Iris pigment epithelial cell (primary cell): ENCODE results near the gene UPK3BL2.
A peak's percentile ranks its signal among the peaks of the same experiment; 100 is the strongest.
"Not testable (repeated sequence)": the region's sequence is repeated elsewhere in the genome, so short reads cannot be mapped to it uniquely, and the experiment has no call there.

ENCODE experiments used
- DNase-seq: peaks from one replicate; pipeline ENCODE4 v3.0.0-alpha.2; 2011; ENCODE audit warnings: low read depth

The UPK3BL2 gene

GRCh38 chr7:102531583-102531982, 11.9 kb downstream of the UPK3BL2 start:
- not testable (repeated sequence) for DNase-seq

- not testable (repeated sequence) for DNase-seq
These were observed 15.4 kb downstream of the UPK3BL2 start for GRCh38 chr7:102527822-102528793.

GRCh38 chr7:102527182-102527581, 16.3 kb downstream of the UPK3BL2 start:
- DNase-seq: not testable (repeated sequence)

GRCh38 chr7:102524803-102525202, 18.7 kb downstream of the UPK3BL2 start:
- DNase-seq: not testable (repeated sequence)

GRCh38 chr7:102520797-102521196, 22.7 kb downstream of the UPK3BL2 start:
- DNase-seq: not testable (repeated sequence)

GRCh38 chr7:102517550-102518147, 25.8 kb downstream of the UPK3BL2 start, which contains the start of gene RASA4B:
Gene RASA4B (minus strand): TSS chr7:102517777. CDS start chr7:102517710, 67 bp downstream.
- not testable (repeated sequence) for DNase-seq

GRCh38 chr7:102516951-102517350, 26.5 kb downstream of the UPK3BL2 start:
- DNase-seq: not testable (repeated sequence)

GRCh38 chr7:102515889-102516288, 27.6 kb downstream of the UPK3BL2 start:
- DNase-seq: not testable (repeated sequence)

- not testable (repeated sequence) for DNase-seq
These were observed 28.4 kb downstream of the UPK3BL2 start for GRCh38 chr7:102514881-102515721.

GRCh38 chr7:102512642-102513221, 30.8 kb downstream of the UPK3BL2 start:
- peak; percentile 49 for DNase-seq

- not testable (repeated sequence) for DNase-seq
These were observed 31.5 kb downstream of the UPK3BL2 start for GRCh38 chr7:102511860-102512522.

GRCh38 chr7:102510575-102510974, 32.9 kb downstream of the UPK3BL2 start:
- DNase-seq: not testable (repeated sequence)

- not testable (repeated sequence) for DNase-seq
These were observed 35.9 kb downstream of the UPK3BL2 start for GRCh38 chr7:102507410-102508088.

- not testable (repeated sequence) for DNase-seq
These were observed 38.0 kb downstream of the UPK3BL2 start for GRCh38 chr7:102505298-102506185.

- DNase-seq: not testable (repeated sequence)
These were observed 40.4 kb downstream of the UPK3BL2 start for GRCh38 chr7:102503141-102503540.

GRCh38 chr7:102498321-102498720, 45.2 kb downstream of the UPK3BL2 start:
- not testable (repeated sequence) for DNase-seq

GRCh38 chr7:102497308-102497707, 46.2 kb downstream of the UPK3BL2 start:
- not testable (repeated sequence) for DNase-seq

- not testable (repeated sequence) for DNase-seq
These were observed 46.6 kb downstream of the UPK3BL2 start for GRCh38 chr7:102496861-102497260.

- DNase-seq: not testable (repeated sequence)
These were observed 48.9 kb downstream of the UPK3BL2 start for GRCh38 chr7:102494473-102495149.
